Stimulated activated CD4-positive, alpha-beta T cell treated with anti-CD3 and anti-CD28 coated beads, Interleukin-4, amount 100 ng/mL, for 24 hours (primary cell): Measurements from ENCODE around the gene DCBLD2.

Experiments used
- DNase-seq: peaks from one replicate; pipeline ENCODE4 v3.0.0-alpha.2; 2020

The DCBLD2 gene

DNA sequence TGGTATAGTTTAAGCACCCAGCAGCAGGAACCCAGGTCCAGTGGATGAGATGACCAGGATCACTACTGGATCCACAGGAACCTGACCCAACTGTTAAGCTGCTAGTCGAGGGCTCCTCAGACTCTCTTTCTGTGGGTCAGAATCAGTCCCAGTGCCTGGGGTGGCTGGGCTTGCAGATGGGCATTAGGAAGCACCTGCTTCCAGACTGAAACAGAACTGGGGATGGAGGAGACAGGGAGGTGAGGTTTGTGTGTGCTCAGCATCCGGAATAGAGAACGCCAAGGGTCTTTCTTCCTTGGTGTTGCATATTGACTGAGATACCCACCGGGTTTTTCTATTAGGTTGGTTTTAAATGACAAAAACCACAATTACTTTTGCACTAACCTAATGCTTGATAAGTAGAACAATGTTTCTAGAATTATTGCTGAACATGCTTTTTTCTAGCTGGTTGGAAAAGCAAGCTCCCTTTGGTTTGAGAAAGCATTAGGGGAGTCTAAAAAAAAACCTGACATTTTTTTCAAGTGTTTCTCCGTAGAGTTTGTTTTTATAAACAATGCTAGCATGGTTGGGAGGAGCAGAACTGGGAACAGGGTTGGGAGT is 137.6 kb downstream of the DCBLD2 start:
- DNase-seq: no peak

DNA sequence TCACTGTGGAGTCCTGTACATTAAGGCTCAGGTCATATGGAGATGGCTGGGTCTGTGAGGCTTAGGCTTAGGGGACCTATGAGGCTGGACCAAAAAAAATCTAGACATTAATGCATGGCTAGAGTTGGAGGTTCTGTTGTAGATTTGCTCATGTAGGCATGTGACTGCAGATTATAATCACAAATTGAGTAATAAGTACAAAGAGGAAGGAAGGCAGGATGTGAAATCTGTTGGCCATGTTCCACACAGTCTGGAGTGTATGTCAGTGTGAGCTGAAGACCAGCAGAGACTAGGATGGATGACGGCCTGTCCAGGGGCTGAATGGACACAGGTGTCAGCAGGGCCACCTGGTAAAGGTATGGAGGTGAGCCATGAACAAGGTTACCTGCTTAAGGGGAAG is 138.4 kb downstream of the DCBLD2 start, which contains the start of gene ST3GAL6:
ST3GAL6 (plus strand) TSS at position 265 of the 400 bp plus-strand sequence. CDS start 5,101 bp downstream, outside the sequence.
- DNase-seq: no peak

DNA sequence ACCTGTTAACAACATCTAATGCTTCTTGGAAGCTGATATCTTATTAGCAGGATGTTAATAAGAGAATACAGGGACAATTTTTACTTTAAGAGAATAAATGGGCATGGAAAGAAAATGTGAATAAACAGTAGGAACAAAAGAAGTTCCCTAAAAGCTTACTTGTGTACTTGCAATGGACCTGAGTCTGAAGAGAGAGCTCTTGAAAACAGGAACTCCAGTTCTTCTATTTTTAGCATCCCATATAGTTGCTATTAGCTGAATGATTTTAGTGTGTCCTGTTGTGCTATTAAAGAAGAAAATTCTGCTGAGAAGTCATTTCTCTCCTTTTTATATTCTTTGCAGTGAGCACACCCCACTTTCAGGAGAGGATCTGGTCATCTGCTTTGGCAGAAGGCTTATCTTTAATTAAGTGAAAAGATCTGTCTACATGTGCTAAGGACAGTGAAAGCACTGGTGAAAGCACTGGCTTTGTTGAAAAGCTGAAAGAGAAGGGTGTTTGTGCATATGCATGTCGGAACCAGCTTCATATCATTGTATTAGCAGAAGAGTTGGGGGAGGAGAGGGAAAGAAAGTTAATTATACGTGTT is 139.8 kb downstream of the DCBLD2 start:
- no peak for DNase-seq

DNA sequence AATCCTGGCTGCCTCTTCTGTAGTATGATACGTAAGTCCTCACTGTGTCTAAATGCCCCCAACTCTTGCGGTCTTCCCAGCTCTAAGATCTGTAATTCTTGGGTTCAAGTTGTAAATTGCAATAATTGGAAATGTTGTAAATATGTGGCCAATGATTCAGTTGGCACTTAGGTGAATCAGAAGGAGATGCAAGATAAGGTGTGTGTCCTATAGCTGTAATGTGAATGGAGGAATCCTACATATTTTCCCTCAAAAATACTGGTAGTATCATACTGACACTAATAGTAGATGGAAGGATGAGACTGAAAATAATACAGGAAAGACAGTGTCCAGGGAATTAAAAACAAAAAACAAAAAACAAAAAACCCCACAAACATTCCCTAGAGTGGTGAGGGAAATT is 141.9 kb downstream of the DCBLD2 start:
- DNase-seq: no peak

DNA sequence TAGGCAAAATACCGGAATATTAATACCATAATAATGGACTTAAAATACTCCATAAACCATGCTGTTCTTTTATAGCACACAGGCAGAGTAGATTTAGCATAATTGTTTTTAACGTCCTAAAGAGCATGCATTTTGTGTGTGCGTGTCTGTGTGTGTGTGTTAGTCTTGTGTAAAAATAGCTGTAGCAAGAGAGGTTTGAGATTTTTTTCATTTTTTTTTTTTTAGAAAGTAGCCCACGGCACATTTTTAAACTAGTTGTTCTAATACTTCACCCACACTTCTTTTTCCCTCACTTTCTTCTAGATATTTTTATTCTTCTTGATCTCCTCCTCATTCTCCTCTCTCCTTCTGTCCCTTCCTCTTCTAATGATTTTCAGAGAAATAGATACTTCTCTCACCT is 145.9 kb downstream of the DCBLD2 start:
- no peak for DNase-seq

DNA sequence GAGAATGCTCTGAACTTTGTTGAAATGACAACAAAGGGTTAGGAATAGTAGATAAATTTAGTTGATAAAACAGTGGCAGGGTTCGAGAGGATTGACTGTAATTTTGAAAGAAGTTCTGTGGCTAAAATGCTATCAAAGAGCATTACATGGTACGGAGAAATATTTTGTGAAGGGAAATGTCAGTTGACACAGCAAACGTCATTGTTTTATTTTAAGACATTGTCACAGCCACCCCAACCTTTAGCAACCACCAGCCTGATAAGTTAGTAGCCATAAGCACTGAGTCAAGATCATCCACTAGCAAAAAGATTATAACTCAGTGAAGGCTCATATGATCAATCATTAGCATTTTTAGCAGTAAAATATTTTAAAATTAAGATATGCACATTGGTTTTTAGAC is 147.0 kb downstream of the DCBLD2 start:
- DNase-seq: no peak

DNA sequence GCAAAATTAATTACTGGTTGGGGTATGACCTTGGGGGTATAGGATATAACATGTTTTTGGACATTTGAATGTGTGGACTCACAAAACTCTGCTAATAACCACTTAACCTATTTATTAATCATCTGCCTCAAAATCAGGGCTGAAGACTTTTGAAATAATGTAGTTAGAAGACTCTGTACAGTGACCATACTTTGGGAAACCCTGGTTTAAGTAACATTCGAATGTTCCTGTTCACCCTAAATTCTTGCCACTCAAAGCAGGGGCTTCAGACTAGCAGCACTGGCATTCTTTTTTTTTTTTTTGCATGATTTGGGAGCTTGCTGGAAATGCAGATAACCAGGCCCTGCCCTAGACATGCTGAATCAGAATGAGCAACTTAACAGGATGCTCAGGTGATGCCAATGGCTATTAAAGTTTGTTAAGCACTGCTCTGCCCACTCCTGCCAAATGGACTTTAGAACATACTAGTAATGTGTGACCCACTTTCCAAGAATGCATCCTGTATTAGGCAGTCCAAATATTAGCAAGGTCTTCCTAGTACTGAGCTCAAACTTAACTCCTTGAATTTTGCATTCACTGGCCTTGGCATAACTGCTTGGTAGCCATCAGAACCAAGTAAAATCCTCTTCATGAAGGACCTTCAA is 151.1 kb downstream of the DCBLD2 start:
- no peak for DNase-seq

DNA sequence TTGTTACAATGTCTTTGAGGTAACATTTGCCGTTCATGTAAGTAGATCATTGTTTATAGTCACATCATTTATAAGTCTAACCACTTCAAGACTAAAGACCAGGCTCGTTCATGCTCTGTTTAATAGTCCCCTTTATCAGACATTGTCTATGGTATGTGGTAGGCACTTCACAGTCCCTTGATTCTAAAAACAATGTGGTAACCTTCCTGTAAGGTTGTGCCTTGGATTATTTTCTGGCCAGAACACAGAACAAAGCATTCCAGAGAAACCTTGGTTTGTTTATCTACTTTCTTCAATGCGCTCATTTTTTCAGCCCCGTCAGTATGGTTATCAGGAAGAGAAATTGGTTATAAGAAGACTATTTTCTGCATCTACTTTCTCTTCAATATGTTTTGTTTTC is 154.6 kb downstream of the DCBLD2 start:
- no peak for DNase-seq

DNA sequence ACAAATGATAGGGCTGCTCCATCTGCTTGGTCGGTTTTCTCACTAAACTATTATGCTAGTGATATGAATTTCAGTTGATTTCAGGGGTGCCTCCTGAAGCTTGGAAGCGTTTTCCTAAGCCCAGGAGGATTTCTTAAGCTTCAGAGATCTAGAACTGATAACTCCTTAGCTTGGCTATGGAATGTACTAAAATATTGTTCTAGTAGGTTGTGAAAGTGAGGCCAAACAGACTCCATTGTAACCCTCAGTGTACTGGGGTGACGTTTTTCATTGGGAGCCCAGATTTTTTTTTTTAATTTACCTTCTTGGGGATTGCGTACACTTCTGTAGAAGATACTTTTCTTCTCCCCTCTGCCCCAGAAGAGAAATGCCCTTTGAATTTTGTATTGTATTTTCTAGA is 155.4 kb downstream of the DCBLD2 start:
- no peak for DNase-seq
